NCI-H460 (cell line): ENCODE results near the gene CTF1. TPM values are rescaled to one million over a fixed set of nuclear protein-coding genes. Genes with fewer than 3 reads are reported as not detected.
A peak's percentile ranks its signal among the peaks of the same experiment; 100 is the strongest.

Source experiments
- DNase-seq: peaks from one replicate; pipeline ENCODE4 v3.0.0-alpha.2; 2016; ENCODE audit warnings: low read depth; ENCODE audit errors: extremely low read depth
- total RNA-seq: library from RNA; depleted of rRNA; stranded (reverse); fragments of >200 nt; shearing (Covaris generic); gene quantifications from 2 replicates; pipeline ENCODE4 v1.2.3, GENCODE V29; 2014

CTF1 gene
- total RNA-seq, 1 experiment from 2014 or later = 0.59 TPM

DNA sequence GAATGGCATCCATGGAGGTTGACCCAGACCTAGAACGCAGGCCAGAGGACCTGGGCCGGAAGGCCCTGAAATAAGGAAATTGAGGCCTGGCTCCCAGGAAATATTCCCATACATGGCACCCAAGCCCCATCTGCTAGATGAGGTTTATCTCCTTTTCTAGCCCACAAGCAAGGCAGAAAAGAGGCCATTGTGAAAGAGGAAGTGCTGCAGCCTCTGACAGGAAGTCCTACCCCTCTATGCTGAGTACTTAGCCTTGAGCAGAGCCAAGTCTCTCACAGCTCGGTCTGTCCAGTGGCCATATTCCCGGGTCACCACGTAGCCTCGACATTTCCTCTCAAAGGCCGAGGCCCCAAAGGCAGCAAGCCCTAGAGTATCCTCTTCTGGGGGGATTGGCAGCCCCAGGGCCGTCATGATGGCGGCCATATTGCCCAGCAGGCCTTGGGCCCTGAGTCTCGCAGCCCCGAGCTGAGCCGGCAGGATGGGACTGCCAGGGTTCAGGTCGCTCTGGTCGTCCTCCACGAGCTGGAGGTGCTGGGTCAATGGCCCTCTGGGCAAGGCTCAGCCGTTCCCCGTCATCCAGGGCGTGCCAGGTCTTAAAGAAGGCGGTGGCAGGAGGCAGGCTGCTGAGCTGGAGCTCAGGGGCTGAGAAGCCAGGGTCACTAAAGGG is 7.8 kb downstream of the CTF1 start:
- no peak for DNase-seq

- DNase-seq = no peak
These were observed 10.7 kb downstream of the CTF1 start for GRCh38 chr16:30907064-30907463.

DNA sequence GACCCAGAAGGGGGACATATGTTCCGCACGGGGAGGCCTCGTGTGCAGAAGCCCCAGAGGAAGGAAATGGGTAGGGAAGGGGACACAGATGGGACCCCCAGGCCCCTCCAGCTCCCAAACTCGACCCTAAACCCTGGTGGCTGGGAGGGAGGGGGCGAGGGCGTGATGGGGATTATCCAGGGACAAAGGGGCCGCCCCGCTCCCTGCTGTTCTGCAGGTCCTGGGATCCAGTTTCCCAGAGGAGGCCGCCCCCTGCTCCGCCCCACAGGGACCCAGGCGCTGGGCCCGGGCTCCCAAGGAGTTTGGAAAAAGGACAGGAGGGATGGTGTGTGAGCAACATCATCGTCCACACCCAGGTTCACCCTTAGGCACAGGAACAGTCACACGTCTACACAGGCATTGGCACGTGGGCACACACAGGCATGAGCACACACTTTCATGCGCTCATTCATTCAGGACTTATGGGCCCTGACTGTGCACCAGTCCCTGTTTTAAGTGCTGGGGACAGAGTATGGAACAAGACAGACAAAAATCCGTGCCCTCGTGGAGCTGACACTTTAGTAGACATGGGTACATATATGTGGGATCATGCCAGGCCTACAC is 14.1 kb downstream of the CTF1 start:
- no peak for DNase-seq

- DNase-seq = no peak
These were observed 16.5 kb downstream of the CTF1 start for GRCh38 chr16:30912794-30913412.

- no peak for DNase-seq
These were observed 18.4 kb downstream of the CTF1 start for GRCh38 chr16:30914830-30915229.

- no peak for DNase-seq
These were observed 22.2 kb downstream of the CTF1 start for GRCh38 chr16:30918614-30919013.

- DNase-seq = no peak
These were observed 24.5 kb downstream of the CTF1 start for GRCh38 chr16:30920891-30921290.

- no peak for DNase-seq
These were observed 25.0 kb downstream of the CTF1 start for GRCh38 chr16:30921459-30921747.

GRCh38 chr16:30921748-30922419 is 25.5 kb downstream of the CTF1 start:
- DNase-seq = peak; percentile 83

GRCh38 chr16:30922420-30922959 is 26.1 kb downstream of the CTF1 start:
- peak; percentile 99 for DNase-seq

GRCh38 chr16:30922960-30923535 is 26.6 kb downstream of the CTF1 start:
- DNase-seq = peak; percentile 100

- no peak for DNase-seq
These were observed 27.2 kb downstream of the CTF1 start, which contains the start of gene FBXL19 for GRCh38 chr16:30923554-30924075. TSS of gene FBXL19 (plus strand) at chr16:30923572. CDS start at chr16:30925755, 2,183 bp downstream.

DNA sequence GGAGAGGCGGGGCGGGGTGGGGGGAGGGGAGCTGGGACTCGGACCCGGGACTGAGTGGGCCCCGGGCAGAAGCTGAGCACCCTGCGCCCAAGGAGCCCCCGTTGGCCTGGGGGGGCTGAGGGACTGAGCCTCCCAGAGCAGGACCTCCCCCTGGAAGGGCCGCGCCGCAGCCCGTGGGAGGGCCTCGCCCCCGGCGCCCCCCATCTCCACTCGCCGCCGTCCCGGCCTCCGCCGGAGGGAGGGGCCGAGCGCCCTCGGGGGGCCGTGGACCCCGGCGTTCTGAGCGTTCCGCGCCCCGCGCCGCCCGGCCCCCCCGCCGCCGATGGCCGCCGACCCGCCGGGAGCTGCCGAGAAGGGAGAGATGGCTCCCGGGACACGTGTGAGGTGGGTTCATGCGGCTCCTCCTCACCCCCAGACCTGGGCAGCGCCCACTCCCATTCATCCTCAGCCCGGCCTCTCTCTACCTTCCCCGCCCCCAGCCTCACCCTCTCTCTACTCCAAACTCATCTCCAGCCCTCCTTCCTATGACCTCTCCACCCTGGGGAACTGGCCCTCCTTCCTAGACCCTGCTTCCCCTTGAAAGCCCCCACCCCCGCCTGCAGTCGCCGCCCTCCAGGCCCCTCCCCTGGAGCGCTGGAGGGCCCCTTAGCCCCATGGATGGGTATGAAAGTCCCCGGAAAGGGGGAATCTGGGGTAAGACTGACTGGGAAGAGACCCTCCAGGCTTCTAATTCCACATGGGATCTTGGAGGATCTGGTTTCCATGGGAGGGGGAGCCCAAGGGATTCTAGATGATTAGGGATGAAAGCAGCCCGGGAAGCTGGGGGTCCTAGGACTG is 27.9 kb downstream of the CTF1 start:
- DNase-seq = no peak

DNA sequence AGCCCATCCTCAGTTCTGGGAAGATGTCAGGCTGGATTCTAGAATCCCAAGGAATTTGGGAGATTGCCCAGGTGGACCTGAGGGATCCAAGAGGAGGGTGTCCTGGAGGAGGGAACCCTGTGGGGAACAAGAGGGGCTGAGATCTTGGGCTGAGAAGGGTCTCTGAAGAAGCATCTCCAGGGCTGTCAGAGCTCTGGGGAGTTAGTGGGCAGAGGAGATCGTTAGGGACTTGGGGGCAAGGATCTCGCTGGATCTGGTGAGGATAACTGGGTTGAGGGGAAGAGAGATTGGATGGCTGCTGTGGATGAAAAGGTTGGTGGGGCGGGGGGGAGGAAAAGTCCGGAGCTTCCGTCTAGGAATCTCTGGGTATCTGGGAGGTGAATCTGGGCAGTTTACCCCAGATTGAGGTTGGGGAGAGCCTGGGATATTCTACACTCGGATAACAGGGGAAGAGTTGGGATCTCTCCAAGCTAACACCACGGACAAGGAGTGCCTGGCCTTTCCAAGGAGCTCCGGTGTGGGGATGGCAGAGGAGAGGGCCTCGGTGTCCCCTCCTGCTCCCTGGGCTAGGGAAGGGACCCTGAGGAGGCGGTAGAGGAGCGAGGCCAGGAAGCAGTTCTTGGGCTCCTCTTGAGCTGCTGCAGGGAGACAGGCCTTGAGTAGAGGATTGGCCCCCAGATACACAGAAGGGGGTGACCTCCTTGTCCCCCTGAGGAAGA is 28.7 kb downstream of the CTF1 start:
- no peak for DNase-seq

DNA sequence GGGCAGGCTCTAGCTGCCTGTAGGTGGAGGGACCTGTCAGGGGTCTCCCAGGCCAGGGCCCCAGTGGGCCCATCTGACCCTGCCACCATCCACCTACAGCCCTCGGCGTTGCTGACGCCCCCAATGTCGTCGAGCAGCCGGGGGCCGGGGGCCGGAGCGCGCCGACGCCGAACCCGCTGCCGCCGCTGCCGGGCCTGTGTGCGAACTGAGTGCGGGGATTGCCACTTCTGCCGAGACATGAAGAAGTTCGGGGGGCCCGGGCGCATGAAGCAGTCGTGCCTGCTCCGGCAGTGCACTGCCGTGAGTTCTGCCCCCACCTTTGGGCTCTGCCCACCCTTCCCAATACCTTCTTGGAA is 29.2 kb downstream of the CTF1 start:
- no peak for DNase-seq

- no peak for DNase-seq
These were observed 29.8 kb downstream of the CTF1 start for GRCh38 chr16:30925995-30926811.

GRCh38 chr16:30926937-30927788 is 30.7 kb downstream of the CTF1 start:
- no peak for DNase-seq
